Panc1 (cell line): ENCODE measurements around the gene ATL2. TPM values are rescaled to one million over a fixed set of nuclear protein-coding genes. Genes with fewer than 3 reads are reported as not detected.
"Not testable (repeated sequence)": the region's sequence is repeated elsewhere in the genome, so short reads cannot be mapped to it uniquely, and the experiment has no call there.

Experiments used
- ATAC-seq: fragments of 200-7000 bp; cut with Tn5 transposase; 2 replicates; pipeline ENCODE4 v1.9.1; 2020; ENCODE audit warnings: mild to moderate bottlenecking, moderate library complexity
- BruUV-seq: library from RNA; stranded (reverse); fragments of 400-500 nt; replicated peaks from 2 replicates; lab custom pipeline; 2021; lab: Mats Ljungman, UMichigan
- CTCF ChIA-PET: fragments of 300-600 bp; sonication (Branson Sonifier 250); formaldehyde crosslinking; loops from one replicate; lab custom pipeline; 2022; ENCODE audit warnings: antibody characterized with exemption; lab: Charles Lee
- POLR2A ChIA-PET: fragments of 300-600 bp; sonication (Branson Sonifier 250); formaldehyde crosslinking; loops from one replicate; lab custom pipeline; 2022; ENCODE audit warnings: antibody characterized with exemption; lab: Charles Lee
- DNase-seq: peaks from one replicate; pipeline ENCODE4 v3.0.0-alpha.2; 2010; ENCODE audit warnings: low read depth, low spot score
- H3K27ac ChIP-seq: 2 replicates; pipeline ENCODE4 v1.5.1; 2011; ENCODE audit warnings: mild to moderate bottlenecking, low read length, inconsistent platforms
- H3K27me3 ChIP-seq: fragments of 200-500 bp; sonication (Bioruptor generic); 2 replicates; pipeline ENCODE4 v1.6.0; 2014; ENCODE audit warnings: low read length, inconsistent platforms; ENCODE audit not compliant: control insufficient read depth, insufficient read depth
- H3K36me3 ChIP-seq: fragments of 200-500 bp; sonication (Bioruptor generic); 2 replicates; pipeline ENCODE4 v1.5.1; 2014; ENCODE audit warnings: inconsistent platforms, mild to moderate bottlenecking, low read length, moderate library complexity; ENCODE audit not compliant: control insufficient read depth, insufficient read depth
- H3K4me1 ChIP-seq: 2 replicates; pipeline ENCODE4 v1.5.1; 2011; ENCODE audit warnings: inconsistent platforms, mild to moderate bottlenecking, low read length, moderate library complexity; ENCODE audit not compliant: control insufficient read depth, insufficient read depth
- H3K4me3 ChIP-seq, 2 experiments: 2 replicates each; pipeline ENCODE4 v1.5.1; 2011 to 2012; ENCODE audit warnings: low read depth in 2 of 2, low read length in 2 of 2, mild to moderate bottlenecking in 2 of 2, inconsistent platforms in 1 of 2, moderate library complexity in 1 of 2
- H3K9me3 ChIP-seq: fragments of 200-500 bp; sonication (Bioruptor generic); 2 replicates; pipeline ENCODE4 v1.5.1; 2014; ENCODE audit warnings: low read depth, mild to moderate bottlenecking, inconsistent platforms, low read length, moderate library complexity; ENCODE audit not compliant: control insufficient read depth, insufficient read depth
- POLR2AphosphoS5 ChIP-seq: IDR thresholded peaks from 2 replicates; pipeline ENCODE4 v1.6.1; 2012; ENCODE audit warnings: mild to moderate bottlenecking, low read depth, low read length, moderate library complexity
- SIN3A ChIP-seq: IDR thresholded peaks from 2 replicates; pipeline ENCODE4 v1.6.1; 2012; ENCODE audit warnings: low read depth, mild to moderate bottlenecking, low read length, moderate library complexity, borderline replicate concordance; ENCODE audit not compliant: insufficient read depth
- TCF7L2 ChIP-seq: IDR thresholded peaks from 2 replicates; pipeline ENCODE4 v1.6.1; 2011; ENCODE audit warnings: mild to moderate bottlenecking, low read depth, low read length, inconsistent platforms
- in situ Hi-C: cut with HindIII; loops from 2 replicates; pipeline ENCODE4 v1.10.0; 2016; ENCODE audit warnings: low sequenced_read_pairs, low pct_unique_long_range_greater_than_20kb
- intact Hi-C: fragments of 100-400 bp; cut with micrococcal nuclease; formaldehyde crosslinking; loops from one replicate; pipeline ENCODE4 v1.10.0; 2022; ENCODE audit not compliant: unreplicated experiment
- total RNA-seq: library from RNA; stranded (reverse); gene quantifications from one replicate; pipeline ENCODE4 v1.2.1, GENCODE V29; 2021; ENCODE audit not compliant: unreplicated experiment
- TF ChIP-seq, protein P1 (sequence below): fragments of 450-650 bp; IDR thresholded peaks from 2 replicates; pipeline ENCODE4 v1.5.1; 2017; ENCODE audit warnings: mild to moderate bottlenecking
- TF ChIP-seq, protein P2 (sequence below), 2 experiments: IDR thresholded peaks; 2 replicates each; pipeline ENCODE4 v1.6.1; 2011 to 2012; ENCODE audit warnings: low read depth in 2 of 2, control low read depth in 1 of 2, low read length in 1 of 2, mild to moderate bottlenecking in 1 of 2, moderate library complexity in 1 of 2; ENCODE audit not compliant: insufficient read depth in 1 of 2

ATL2 gene
- total RNA-seq, 1 experiment from 2014 or later = 78.7 TPM

DNA sequence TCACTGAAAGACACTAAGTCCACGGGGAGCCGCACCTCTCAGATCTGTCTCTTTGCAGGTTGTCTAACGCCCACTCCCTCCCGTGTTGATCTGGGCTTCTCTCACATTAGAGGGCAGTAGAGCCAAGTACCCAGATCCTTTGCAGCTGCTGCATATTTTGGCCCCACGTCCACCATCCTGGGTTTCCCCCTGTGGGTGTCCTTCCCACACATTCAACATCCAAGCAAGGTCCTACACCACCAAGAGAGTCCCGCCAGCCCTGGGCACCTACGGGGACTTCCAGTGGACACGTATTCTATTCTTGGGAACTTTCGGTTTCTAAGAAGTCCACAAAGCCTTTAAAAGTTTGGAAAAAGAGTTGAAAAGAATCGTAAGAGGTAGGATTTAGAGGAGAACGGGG is 116.6 kb downstream of the ATL2 start:
- Histone ChIP-seq H3K9me3 (no peaks in the 10 kb centered on the region), H3K4me3 (peak overlapping the region; percentile 29 to 58), H3K27me3 (no peaks in the 10 kb centered on the region), H3K4me1 (peaks cover 3% of the 10 kb centered on the region; the same call in 1 of the 2 replicates), H3K36me3 (no peaks in the 10 kb centered on the region), H3K27ac (peak overlapping the region; percentile 35; the same call in 1 of the 2 replicates)
- DNase-seq (no peak), ATAC-seq (peak; percentile 75)
- in situ Hi-C loops = no loop called here
- no peak for TF ChIP-seq TCF7L2
- TF ChIP-seq, protein P1, sequence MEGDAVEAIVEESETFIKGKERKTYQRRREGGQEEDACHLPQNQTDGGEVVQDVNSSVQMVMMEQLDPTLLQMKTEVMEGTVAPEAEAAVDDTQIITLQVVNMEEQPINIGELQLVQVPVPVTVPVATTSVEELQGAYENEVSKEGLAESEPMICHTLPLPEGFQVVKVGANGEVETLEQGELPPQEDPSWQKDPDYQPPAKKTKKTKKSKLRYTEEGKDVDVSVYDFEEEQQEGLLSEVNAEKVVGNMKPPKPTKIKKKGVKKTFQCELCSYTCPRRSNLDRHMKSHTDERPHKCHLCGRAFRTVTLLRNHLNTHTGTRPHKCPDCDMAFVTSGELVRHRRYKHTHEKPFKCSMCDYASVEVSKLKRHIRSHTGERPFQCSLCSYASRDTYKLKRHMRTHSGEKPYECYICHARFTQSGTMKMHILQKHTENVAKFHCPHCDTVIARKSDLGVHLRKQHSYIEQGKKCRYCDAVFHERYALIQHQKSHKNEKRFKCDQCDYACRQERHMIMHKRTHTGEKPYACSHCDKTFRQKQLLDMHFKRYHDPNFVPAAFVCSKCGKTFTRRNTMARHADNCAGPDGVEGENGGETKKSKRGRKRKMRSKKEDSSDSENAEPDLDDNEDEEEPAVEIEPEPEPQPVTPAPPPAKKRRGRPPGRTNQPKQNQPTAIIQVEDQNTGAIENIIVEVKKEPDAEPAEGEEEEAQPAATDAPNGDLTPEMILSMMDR = peak; percentile 31
- intact Hi-C loops = no loop called here
- no TSS peak for BruUV-seq
- CTCF ChIA-PET = interaction anchor here (0.5 kb wide), 1 partner anchor 640 kb away, joined by 4 read pairs; no protein-coding TSS in a partner anchor
- POLR2A ChIA-PET = no interaction called here

DNA sequence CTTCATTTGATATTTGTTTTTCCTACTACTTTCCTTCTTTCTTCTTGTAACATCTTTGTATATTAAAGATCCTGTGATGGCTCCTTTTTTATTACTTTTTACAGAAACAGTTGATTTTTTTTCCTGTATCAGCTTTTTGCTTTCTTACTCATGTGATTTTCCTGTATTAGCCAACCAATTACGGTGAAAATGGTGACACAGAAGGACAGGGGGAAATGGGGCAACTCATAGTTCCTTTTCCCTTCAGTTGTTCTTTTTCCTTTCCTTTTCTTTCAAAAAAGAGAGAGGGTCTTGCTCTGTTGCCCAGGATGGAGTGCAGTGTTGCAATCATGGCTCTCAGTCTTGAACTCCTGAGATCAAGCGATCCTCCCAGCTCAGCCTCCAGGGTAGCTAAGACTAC is 117.8 kb downstream of the ATL2 start:
- Histone ChIP-seq H3K4me1 (peaks cover 3% of the 10 kb centered on the region; the same call in 1 of the 2 replicates), H3K9me3 (no peaks in the 10 kb centered on the region), H3K36me3 (no peaks in the 10 kb centered on the region), H3K4me3 (no peak overlapping the region), H3K27me3 (no peaks in the 10 kb centered on the region), H3K27ac (no peak overlapping the region)
- CTCF ChIA-PET = no interaction called here
- in situ Hi-C loops = no loop called here
- POLR2A ChIA-PET = no interaction called here
- no peak for DNase-seq
- ATAC-seq = no peak
- intact Hi-C loops = no loop called here
- BruUV-seq = no TSS peak
- TF ChIP-seq, protein P1 = no peak
- TF ChIP-seq, protein P2, sequence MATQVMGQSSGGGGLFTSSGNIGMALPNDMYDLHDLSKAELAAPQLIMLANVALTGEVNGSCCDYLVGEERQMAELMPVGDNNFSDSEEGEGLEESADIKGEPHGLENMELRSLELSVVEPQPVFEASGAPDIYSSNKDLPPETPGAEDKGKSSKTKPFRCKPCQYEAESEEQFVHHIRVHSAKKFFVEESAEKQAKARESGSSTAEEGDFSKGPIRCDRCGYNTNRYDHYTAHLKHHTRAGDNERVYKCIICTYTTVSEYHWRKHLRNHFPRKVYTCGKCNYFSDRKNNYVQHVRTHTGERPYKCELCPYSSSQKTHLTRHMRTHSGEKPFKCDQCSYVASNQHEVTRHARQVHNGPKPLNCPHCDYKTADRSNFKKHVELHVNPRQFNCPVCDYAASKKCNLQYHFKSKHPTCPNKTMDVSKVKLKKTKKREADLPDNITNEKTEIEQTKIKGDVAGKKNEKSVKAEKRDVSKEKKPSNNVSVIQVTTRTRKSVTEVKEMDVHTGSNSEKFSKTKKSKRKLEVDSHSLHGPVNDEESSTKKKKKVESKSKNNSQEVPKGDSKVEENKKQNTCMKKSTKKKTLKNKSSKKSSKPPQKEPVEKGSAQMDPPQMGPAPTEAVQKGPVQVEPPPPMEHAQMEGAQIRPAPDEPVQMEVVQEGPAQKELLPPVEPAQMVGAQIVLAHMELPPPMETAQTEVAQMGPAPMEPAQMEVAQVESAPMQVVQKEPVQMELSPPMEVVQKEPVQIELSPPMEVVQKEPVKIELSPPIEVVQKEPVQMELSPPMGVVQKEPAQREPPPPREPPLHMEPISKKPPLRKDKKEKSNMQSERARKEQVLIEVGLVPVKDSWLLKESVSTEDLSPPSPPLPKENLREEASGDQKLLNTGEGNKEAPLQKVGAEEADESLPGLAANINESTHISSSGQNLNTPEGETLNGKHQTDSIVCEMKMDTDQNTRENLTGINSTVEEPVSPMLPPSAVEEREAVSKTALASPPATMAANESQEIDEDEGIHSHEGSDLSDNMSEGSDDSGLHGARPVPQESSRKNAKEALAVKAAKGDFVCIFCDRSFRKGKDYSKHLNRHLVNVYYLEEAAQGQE (IDR thresholded peaks at IDR 0.05; ENCODE audit: insufficient read depth in 1 of 2, low read depth in 2 of 2, low read length in 1 of 2) = no peak
- TF ChIP-seq POLR2AphosphoS5 (no peak), TCF7L2 (no peak), SIN3A (no peak)

DNA sequence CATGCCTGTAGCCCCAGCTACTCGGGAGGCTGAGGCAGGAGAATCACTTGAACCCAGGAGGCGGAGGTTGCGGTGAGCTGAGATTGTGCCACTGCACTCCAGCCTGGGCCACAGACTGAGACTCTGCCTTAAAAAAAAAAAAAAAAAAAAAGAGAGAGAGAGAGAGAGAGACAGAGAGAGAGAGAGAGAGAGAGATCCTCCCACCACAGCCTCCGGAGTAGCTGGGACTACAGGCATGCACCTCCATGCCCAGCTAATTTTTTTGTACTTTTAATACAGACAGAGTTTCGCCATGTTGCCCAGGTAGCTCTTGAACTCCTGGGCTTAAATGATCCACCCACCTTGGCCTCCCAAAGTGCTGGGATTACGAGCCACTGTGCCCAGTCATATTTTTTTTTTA is 119.4 kb downstream of the ATL2 start:
- in situ Hi-C loops, CTCF ChIA-PET, H3K27me3 ChIP-seq, BruUV-seq, DNase-seq, ATAC-seq, H3K9me3 ChIP-seq, POLR2A ChIA-PET, H3K27ac ChIP-seq, H3K4me1 ChIP-seq, H3K36me3 ChIP-seq, H3K4me3 ChIP-seq, intact Hi-C loops: not testable (repeated sequence)
